Stimulated activated CD8-positive, alpha-beta memory T cell treated with anti-CD3 and anti-CD28 coated beads, Interleukin-4, amount 100 ng/mL, for 1 hour (primary cell): ENCODE results near the gene BANP.
"Not testable (repeated sequence)": the region's sequence is repeated elsewhere in the genome, so short reads cannot be mapped to it uniquely, and the experiment has no call there.

Experiments
- DNase-seq, 2 donors: peaks; one replicate each; pipeline ENCODE4 v3.0.0-alpha.2; 2020; ENCODE audit warnings: low read depth in 2 of 2, low spot score in 1 of 2

Gene BANP

GRCh38 chr16:87992142-87992541 is 40.9 kb downstream of the BANP start:
- not testable (repeated sequence) for DNase-seq

- no peak for DNase-seq
These were observed 42.7 kb downstream of the BANP start for GRCh38 chr16:87993901-87994300.

- DNase-seq, result no peak
These were observed 44.4 kb downstream of the BANP start for GRCh38 chr16:87995644-87996043.

- DNase-seq, result no peak
These were observed 46.0 kb downstream of the BANP start for GRCh38 chr16:87996962-87997880.

GRCh38 chr16:87998184-87998793 is 47.1 kb downstream of the BANP start:
- not testable (repeated sequence) for DNase-seq

- not testable (repeated sequence) for DNase-seq
These were observed 47.8 kb downstream of the BANP start for GRCh38 chr16:87998992-87999391.

- no peak for DNase-seq
These were observed 51.0 kb downstream of the BANP start for GRCh38 chr16:88002211-88002610.

GRCh38 chr16:88002749-88003148 is 51.5 kb downstream of the BANP start:
- DNase-seq, result no peak

GRCh38 chr16:88003316-88003715 is 52.1 kb downstream of the BANP start:
- no peak for DNase-seq

GRCh38 chr16:88003736-88004135 is 52.5 kb downstream of the BANP start:
- DNase-seq, result no peak

GRCh38 chr16:88004391-88004790 is 53.2 kb downstream of the BANP start:
- no peak for DNase-seq

GRCh38 chr16:88005181-88005581 is 53.9 kb downstream of the BANP start:
- no peak for DNase-seq

- no peak for DNase-seq
These were observed 54.7 kb downstream of the BANP start for GRCh38 chr16:88005968-88006367.

GRCh38 chr16:88007321-88007731 is 56.1 kb downstream of the BANP start:
- no peak for DNase-seq

- DNase-seq, result no peak
These were observed 57.6 kb downstream of the BANP start for GRCh38 chr16:88008840-88009239.

GRCh38 chr16:88009563-88010342 is 58.5 kb downstream of the BANP start:
- DNase-seq, result no peak

GRCh38 chr16:88010343-88010967 is 59.2 kb downstream of the BANP start:
- DNase-seq, result no peak

GRCh38 chr16:88010968-88011483 is 59.8 kb downstream of the BANP start:
- no peak for DNase-seq

GRCh38 chr16:88012360-88012759 is 61.1 kb downstream of the BANP start:
- no peak for DNase-seq

GRCh38 chr16:88013091-88013609 is 61.9 kb downstream of the BANP start:
- no peak for DNase-seq

- DNase-seq, result no peak
These were observed 62.6 kb downstream of the BANP start for GRCh38 chr16:88013766-88014251.
